SKM-1 (cell line): Measurements from ENCODE around the gene ITPKC.
"Not testable (repeated sequence)": the region's sequence is repeated elsewhere in the genome, so short reads cannot be mapped to it uniquely, and the experiment has no call there.

Source experiments
- DNase-seq: peaks from one replicate; lab custom pipeline; 2025; ENCODE audit not compliant: unreplicated experiment; lab: John Stamatoyannopoulos, UW

Gene ITPKC

DNA sequence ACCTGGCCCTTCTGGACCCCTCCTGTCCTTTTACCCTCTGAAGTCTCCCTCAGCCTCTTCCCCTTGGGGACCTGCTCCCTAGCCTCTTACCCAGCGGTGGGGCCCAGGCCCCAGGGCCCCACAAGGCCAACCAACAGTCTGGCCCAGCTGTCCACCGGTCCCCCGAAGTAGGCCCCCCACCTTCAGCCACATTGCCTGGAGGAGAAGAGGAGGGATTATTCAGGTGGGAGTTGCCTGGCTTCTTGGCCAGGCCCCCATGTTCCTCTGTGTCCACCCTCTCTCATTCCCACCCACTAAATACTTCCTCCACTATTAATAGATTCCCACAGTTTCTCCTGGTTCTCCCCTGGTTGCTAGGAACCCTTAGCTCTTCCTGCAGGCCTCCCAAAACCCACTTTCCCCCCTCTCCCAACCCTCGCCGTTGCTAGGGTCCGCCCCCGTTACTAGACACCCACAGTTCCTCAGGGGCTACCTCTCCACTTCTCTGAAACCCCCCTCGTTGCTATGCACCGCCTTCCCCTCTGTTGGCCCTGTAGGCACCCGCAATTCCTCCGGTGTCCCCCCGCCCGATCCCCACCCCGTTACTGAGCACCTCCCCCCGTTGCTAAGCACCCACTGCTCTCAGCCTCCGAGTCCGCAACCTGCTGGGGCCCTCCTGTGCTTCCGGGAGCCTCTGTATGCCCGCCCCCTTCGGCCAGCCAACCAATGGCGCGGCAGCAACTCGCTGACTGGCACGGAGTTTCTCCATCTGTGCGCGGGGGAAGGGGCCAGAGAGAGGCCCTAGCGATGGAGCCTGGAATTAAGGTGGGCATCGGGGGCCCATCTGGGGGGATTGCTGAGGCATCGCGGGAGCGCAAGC lies 2.2 kb upstream of the ITPKC start:
- peak; percentile 75 for DNase-seq

DNA sequence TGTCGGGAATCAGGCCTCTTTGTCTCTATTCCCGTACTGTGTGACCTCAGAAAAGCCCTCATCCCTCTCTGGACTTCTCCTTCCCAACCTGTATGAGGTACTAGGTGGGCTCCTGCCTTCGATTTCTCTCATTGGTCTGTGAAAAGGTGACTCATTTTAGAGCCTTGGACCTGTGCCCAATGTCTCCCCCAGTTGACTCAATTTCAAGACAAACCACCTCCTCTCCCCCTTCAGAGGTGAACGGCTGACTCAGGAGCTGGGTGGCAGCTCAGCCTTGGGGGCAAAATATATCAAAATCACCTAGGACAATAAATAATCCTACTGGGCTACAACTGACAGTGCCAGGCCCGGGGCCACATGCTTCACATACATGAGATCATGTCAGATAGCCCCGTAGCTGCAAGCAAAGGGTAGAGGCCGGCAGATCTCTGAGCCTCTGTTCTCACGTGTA lies 856 bp upstream of the ITPKC start:
- DNase-seq: no peak

DNA sequence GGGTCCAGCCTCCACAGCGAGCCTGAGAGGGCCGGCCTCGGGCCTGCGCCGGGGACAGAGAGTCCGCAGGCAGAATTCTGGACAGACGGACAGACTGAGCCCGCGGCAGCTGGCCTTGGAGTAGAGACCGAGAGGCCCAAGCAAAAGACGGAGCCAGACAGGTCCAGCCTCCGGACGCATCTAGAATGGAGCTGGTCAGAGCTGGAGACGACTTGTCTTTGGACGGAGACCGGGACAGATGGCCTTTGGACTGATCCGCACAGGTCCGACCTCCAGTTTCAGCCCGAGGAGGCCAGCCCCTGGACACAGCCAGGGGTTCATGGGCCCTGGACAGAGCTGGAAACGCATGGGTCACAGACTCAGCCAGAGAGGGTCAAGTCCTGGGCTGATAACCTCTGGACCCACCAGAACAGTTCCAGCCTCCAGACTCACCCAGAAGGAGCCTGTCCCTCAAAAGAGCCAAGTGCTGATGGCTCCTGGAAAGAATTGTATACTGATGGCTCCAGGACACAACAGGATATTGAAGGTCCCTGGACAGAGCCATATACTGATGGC lies 490 bp downstream of the ITPKC start:
- DNase-seq: no peak

DNA sequence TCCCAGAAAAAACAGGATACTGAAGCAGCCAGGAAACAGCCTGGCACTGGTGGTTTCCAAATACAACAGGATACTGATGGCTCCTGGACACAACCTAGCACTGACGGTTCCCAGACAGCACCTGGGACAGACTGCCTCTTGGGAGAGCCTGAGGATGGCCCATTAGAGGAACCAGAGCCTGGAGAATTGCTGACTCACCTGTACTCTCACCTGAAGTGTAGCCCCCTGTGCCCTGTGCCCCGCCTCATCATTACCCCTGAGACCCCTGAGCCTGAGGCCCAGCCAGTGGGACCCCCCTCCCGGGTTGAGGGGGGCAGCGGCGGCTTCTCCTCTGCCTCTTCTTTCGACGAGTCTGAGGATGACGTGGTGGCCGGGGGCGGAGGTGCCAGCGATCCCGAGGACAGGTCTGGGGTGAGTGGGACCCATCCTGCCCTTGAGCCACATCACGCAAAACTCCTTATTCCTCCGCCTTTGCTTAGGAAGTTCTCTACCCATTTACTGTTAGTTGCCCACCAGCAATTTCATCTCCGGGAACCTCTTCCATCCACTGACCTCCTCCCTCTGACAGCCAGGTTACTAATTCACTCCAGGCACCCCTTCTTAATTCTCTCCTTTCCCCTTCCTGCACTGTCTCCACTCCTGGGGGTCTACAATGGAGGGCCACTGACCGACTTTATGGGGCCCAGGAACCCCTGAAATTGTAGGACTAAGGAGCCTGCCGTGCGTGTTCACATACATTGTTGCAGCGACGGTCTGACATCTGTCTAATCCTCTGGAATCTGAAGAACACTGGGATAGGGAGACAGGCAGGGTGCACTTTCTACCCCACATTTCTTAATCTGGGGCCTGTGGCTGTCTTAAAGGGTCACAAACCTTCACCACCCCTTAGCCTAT lies 1.2 kb downstream of the ITPKC start:
- DNase-seq: no peak

DNA sequence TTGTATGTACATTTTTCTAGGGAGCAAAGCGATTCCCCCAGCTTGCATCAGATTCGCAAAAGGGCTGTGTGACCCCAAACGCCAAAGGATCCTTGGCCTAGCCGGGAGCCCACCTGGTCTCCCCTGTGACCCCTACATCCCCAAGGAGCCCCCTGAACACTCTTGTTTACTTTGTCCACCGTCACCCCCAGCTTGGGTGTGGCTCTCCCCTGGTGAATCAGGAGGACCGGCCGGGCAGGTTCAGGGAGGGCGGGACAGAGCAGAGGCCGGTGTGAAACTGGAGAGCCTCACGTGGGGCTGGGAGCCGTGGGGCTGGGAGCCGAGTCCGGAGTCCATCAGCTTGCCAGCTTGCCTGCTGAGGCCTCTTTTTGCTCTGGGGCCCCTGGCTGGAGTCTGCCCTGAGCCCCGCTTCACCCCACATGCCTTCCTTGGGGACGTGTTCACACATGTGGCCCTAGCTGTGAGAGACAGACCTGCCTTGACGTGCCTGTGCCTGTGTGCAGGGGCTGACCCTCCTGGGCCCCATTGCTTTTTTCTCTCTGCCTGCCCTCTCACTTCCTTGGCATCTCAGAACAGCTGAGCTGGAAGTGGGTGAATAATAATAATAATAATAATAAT lies 2.0 kb downstream of the ITPKC start:
- DNase-seq: no peak

DNA sequence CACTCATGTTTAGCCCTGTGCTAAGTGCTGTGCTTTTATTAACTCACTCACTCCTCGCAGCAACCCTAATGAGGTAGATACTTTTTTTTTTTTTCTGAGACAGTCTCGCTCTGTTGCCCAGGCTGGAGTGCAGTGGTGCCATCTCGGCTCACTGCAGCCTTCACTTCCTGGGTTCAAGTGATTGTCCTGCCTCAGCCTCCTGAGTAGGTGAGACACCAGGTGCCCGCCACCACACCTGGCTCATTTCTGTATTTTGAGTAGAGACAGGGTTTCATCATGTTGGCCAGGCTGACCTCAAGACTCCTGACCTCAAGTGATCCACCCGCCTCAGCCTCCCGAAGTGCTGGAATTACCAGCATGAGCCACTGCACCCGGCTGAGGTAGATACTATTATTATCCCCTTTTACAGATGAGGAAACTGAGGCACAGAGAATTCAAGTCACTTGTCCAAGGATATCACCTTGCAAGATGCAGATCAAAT lies 2.5 kb downstream of the ITPKC start:
- DNase-seq: no peak

DNA sequence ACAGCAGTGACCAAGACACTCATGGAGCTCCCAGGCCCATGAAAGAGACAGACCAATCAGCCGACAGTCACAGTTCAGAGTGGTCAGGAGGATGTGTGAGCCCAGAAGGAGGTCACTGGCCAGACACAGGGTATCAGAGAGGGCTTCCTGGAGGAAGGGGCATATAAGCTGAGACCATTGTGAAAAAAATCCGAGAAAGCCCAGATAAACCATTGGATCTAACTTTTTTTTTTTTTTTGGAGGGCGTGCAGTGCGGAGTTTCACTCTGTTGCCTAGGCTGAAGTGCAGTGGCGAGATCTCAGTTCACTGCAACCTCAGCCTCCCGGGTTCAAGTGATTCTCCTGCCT lies 4.2 kb downstream of the ITPKC start:
- DNase-seq: no peak

DNA sequence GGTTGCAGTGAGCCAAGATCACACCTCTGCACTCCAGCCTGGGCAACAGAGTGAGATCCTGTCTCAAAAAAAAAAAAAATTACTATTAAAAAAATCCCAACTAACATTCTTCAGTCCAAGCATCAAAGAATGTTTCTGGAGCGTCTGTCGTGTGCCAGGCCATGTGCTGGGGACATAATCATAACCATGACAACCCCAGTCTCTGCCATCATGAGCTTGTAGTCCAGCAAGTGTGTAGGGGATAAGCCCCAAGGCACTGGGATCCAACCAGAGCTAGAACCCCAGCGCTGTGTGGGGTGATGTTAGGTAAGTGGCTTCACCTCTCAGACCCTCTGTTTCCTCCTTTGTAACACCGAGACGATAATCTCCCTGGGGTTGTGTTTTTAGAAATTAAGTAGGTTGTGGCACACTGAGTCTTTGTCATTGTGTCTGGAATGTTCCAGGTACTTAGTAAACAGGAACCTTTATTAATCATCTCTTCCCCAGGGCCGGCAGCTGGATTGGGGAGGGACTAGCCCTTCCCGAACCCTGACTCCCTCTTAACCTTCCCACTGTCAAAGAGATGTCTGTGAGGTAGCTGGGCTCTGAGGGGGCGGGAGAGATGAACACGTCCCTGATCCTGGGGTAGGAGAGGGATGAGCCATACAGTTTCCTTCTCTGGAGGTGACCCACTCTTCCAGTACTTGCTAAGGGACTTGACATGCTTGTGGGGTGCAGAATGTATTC lies 5.2 kb downstream of the ITPKC start:
- DNase-seq: no peak

DNA sequence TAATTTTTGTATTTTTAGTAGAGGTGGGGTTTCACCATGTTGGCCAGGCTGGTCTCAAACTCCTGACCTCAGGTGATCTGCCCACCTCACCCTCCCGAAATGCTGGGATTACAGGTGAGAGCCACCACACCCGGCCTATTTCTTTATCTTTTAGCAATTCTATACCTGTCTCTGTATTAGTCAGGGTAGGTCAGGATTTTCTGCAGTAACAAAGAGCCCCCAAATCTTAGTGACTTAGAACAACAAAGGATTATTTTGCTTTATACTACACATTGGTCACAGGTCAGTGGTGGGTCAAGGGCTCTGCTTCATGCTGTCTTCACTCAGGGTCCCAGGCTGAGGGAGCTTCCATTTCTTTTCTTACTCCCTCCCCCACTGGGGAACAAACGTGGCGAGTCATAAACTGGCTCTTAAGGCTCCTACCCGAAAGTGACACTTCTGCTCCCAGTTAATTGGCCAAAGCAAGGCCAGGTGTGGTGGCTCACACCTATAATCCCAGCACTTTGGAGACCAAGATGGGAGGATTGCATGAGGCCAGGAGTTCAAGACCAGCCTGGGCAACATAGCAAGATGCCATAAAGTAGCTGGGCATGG lies 6.8 kb downstream of the ITPKC start:
- no peak for DNase-seq

DNA sequence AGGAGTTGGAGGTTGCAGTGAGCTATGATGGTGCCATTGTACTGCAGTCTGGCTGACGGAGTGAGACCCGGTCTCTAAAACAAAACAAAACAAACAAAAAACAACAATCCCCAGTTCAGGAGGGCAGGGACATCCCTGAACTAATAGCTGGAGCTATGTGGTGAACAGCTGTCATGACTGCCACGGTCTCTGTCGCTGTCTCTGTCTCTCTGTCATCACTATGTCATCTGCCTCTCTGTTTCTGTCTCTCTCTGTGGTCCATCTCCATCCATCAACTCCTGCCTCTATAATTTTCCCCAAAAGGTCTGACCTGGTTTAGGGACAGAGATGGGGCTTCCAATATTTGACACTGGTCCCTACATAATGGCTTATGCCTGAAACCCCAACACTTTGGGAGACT lies 7.4 kb downstream of the ITPKC start:
- no peak for DNase-seq

DNA sequence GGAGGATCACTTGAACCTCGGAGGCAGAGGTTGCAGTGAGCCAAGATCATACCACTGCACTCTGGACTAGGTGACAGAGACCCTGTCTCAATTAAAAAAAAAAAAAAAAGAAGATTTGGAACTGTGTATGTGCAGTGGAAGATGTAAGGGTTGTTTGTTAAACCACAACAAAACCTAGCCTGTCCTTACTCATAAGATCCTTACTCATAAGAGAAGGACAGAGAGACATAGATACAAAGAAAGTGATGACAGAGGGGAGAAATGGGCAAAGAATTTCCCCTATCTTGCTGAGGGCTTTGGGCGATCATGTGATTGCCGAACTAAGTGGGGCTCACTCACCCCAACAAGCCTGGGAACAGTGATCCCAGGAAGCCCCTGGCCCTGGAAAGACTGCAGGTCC lies 7.9 kb downstream of the ITPKC start:
- no peak for DNase-seq

DNA sequence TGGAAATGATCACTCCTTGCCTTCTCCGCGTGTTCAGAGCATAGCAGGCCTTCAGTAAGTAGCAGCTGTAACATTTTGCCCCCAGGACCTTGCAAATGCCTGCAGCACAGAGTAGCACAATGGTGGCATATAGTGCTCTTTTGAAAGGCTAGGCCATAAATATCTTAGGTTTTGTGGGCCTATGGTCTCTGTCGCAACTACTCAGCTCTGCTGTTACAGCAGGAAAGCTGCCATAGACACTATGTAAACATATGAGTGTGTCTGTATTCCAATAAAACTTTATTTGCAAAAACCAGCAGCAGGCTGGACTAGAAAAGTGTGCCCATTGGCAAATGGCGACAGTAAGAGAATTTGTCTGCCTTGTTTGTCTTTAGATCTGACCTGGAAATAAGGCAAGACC lies 9.4 kb downstream of the ITPKC start:
- no peak for DNase-seq

DNA sequence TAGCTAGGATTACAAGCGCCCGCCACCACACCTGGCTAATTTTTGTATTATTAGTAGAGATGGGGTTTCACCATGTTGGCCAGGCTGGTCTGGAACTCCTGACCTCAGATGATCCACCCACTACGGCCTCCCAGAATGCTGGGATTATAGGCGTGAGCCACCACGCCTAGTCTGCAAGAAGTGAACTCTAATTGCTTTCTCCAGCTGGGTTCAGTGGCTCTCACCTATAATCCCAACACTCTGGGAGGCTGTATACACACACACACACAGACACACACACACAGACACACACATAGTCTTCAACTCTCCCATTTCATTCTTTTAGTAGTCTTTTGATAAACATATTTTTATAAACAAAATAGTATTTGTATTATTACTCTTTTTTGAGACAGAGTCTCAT lies 13.2 kb downstream of the ITPKC start:
- DNase-seq: not testable (repeated sequence)

DNA sequence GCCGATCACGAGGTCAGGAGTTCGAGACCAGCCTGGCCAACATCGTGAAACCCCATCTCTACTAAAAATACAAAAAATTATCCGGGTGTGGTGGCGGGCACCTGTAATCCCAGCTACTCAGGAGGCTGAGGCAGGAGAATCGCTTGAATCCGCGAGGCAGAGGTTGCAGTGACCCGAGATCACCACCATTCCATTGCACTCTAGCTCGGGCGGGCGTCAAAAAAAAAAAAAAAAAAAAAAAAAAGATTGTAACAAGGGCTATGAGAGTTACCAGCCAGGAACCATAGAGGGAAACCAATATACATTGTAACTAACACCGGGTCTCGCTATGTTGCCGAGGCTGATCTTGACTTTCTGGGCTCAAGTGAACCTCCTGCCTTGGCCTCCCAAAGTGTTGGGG lies 15.4 kb downstream of the ITPKC start:
- DNase-seq: not testable (repeated sequence)

DNA sequence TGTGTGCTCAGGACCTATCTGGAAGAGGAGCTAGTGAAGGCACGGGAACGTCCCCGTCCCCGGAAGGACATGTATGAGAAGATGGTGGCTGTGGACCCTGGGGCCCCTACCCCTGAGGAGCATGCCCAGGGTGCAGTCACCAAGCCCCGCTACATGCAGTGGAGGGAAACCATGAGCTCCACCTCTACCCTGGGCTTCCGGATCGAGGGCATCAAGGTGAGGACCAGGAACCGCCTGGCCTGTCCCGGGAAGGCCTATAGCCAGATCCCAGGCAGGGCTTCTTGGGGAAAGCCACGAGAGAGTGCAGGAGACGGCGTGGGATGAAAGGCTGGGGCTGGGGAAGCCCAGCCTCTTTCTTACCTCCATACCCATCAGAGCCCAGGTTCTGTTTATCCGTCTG lies 16.2 kb downstream of the ITPKC start:
- DNase-seq: no peak

DNA sequence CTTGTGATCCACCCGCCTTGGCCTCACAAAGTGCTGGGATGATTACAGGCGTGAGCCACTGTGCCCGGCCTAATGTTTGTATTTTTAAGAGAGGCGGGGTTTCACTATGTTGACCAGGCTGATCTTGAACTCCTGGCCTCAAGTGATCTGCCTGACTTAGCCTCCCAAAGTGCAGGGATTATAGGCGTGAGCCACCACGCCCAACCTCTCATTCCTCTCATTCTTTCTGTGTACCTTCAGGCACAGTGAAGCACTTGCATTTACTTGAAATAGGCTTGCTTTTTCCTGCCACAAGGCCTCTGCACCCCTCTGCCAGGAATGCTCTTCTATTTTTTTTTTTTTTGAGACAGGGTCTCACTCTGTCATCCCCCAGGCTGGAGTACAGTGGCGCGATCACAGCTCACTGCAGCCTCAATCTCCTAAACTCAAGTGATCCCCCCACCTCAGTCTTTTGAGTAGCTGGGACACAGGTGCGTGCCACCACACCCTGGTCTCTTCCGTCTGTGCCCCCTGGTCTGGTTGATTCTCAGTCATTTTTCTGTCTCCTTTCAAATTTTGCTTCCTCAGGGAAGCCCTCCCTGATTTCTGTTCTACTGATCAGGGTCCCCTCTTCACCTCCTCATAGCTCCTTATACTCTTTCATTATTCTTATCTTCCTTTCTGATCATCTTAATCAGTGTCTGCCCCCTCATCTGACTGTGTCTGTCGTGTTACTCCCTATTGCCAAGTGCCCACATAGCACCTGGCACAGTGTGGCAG lies 18.3 kb downstream of the ITPKC start:
- DNase-seq: no peak

DNA sequence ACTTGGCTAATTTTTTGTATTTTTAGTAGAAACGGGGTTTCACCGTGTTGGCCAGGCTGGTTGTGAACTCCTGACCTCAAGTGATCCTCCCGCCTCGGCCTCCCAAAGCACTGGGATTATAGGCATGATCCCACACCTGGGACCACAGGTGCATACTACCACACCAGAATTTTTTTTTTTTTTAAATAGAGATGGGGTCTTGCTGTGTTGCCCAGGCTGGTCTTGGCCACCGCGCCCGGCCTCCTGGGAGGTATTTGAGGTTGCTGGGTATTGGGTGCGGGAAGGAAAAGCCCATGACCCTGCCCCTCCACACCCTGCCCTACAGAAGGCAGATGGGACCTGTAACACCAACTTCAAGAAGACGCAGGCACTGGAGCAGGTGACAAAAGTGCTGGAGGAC lies 19.7 kb downstream of the ITPKC start:
- no peak for DNase-seq

DNA sequence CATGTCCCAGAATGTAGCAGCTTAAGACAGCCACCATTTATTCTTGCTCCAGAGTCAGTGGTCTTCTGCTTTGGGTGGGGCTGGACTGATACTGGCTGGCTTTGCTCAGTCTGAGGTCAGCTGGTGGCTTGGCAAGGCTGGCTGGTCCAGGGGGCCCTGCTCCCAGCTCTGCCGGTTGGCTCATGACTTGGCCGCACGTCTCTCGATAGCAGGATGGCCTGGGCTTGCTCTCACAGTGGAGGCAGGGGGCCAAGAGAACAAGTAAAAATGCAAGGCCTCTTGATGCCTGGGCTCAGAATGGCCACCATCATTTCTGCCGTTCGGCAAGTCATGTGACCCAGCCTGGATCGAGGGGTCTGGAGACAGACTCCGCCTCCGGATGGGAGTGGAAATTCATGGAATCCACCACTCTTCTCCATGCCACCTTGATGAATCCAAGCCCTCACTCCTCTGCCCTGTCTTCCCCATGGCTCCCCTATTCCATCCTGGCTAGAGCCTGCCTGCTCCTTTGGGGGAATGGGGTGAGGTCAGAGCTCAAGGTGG lies 20.3 kb downstream of the ITPKC start:
- no peak for DNase-seq
